Brain microvascular endothelial cell (primary cell): ENCODE results near the gene CDKL1.

Experiments used
- DNase-seq: peaks from one replicate; pipeline ENCODE4 v3.0.0-alpha.2; 2020
- H3K27ac ChIP-seq: fragments of 250-450 bp; sonication (Bioruptor Pico); 2 replicates; pipeline ENCODE4 v1.5.1; 2020; ENCODE audit warnings: mild to moderate bottlenecking, moderate library complexity
- H3K27me3 ChIP-seq: fragments of 250-450 bp; sonication (Bioruptor Pico); replicated peaks from 2 replicates; pipeline ENCODE4 v1.5.1; 2020; ENCODE audit warnings: mild to moderate bottlenecking
- H3K36me3 ChIP-seq: fragments of 250-450 bp; sonication (Bioruptor Pico); replicated peaks from 2 replicates; pipeline ENCODE4 v1.5.1; 2020; ENCODE audit warnings: mild to moderate bottlenecking
- H3K4me3 ChIP-seq: 2 replicates; pipeline ENCODE4 v1.5.1; 2011; ENCODE audit warnings: low read depth, mild to moderate bottlenecking, control low read depth, low read length, moderate library complexity
- CTCF ChIP-seq: IDR thresholded peaks from 2 replicates; pipeline ENCODE4 v1.5.1; 2011; ENCODE audit warnings: low read depth, mild to moderate bottlenecking, moderate library complexity, low read length, control low read depth, inconsistent platforms; ENCODE audit errors: missing control alignments
- in situ Hi-C: cut with HindIII; loops from 2 replicates; pipeline ENCODE4 v1.10.0; 2017; ENCODE audit warnings: low sequenced_read_pairs, low pct_ligation_motif_present

Gene CDKL1

GRCh38 chr14:50353126-50353525 lies 43.6 kb downstream of the CDKL1 start:
- no peak for TF ChIP-seq CTCF
- Histone ChIP-seq H3K27me3 (no peaks in the 10 kb centered on the region), H3K27ac (no peak overlapping the region), H3K4me3 (no peak overlapping the region), H3K36me3 (no peaks in the 10 kb centered on the region)
- DNase-seq, result no peak
- in situ Hi-C loops, result no loop called here

- no peak for DNase-seq
- Histone ChIP-seq H3K27ac (no peak overlapping the region), H3K27me3 (no peaks in the 10 kb centered on the region), H3K4me3 (no peak overlapping the region), H3K36me3 (no peaks in the 10 kb centered on the region)
- no peak for TF ChIP-seq CTCF
- in situ Hi-C loops, result no loop called here
Measured at GRCh38 chr14:50352584-50352983, 44.1 kb downstream of the CDKL1 start.

- no peaks in the 10 kb centered on the region for H3K36me3 ChIP-seq
- H3K27ac ChIP-seq, result no peak overlapping the region
- no peak overlapping the region for H3K4me3 ChIP-seq
- in situ Hi-C loops, result no loop called here
- TF ChIP-seq CTCF, result no peak
- peak; percentile 7 for DNase-seq
- H3K27me3 ChIP-seq, result no peaks in the 10 kb centered on the region
Measured at GRCh38 chr14:50350975-50351374, 45.7 kb downstream of the CDKL1 start.

- TF ChIP-seq CTCF, result no peak
- Histone ChIP-seq H3K36me3 (no peaks in the 10 kb centered on the region), H3K4me3 (no peak overlapping the region), H3K27ac (no peak overlapping the region), H3K27me3 (no peaks in the 10 kb centered on the region)
- in situ Hi-C loops, result no loop called here
- no peak for DNase-seq
Measured at GRCh38 chr14:50348933-50349332, 47.7 kb downstream of the CDKL1 start.

GRCh38 chr14:50347521-50347920 lies 49.2 kb downstream of the CDKL1 start:
- DNase-seq, result peak; percentile 52
- Histone ChIP-seq H3K36me3 (no peaks in the 10 kb centered on the region), H3K27ac (peak overlapping the region; percentile 51), H3K4me3 (no peak overlapping the region), H3K27me3 (no peaks in the 10 kb centered on the region)
- in situ Hi-C loops, result no loop called here
- TF ChIP-seq CTCF, result no peak

GRCh38 chr14:50345846-50346422 lies 50.7 kb downstream of the CDKL1 start:
- no peaks in the 10 kb centered on the region for H3K27me3 ChIP-seq
- TF ChIP-seq CTCF, result no peak

More at GRCh38 chr14:50345846-50346422, 50.7 kb downstream of the CDKL1 start:
- Histone ChIP-seq H3K27ac (no peak overlapping the region), H3K36me3 (no peaks in the 10 kb centered on the region), H3K4me3 (no peak overlapping the region)
- in situ Hi-C loops, result no loop called here
- DNase-seq, result no peak
